SK-N-SH (cell line): ENCODE measurements around the gene PFKP.

Experiments
- EP300 ChIP-seq, 2 experiments: IDR thresholded peaks; 2 replicates each; pipeline versions ENCODE4 v1.4.0 to v1.6.1; 2012; ENCODE audit warnings: borderline replicate concordance in 1 of 2, low read depth in 1 of 2, low read length in 1 of 2
- EZH2phosphoT487 ChIP-seq: fragments of 200-600 bp; sonication (generic); IDR thresholded peaks from 2 replicates; pipeline ENCODE4 v1.6.1; 2017; ENCODE audit warnings: low read depth, mixed run types, mild to moderate bottlenecking, antibody characterized with exemption, moderate library complexity, borderline replicate concordance
- NFIC ChIP-seq: IDR thresholded peaks from 2 replicates; pipeline ENCODE4 v1.4.0; 2012; ENCODE audit warnings: borderline replicate concordance
- POLR2AphosphoS5 ChIP-seq: IDR thresholded peaks from 2 replicates; pipeline ENCODE4 v1.6.1; 2012; ENCODE audit warnings: low read depth, low read length
- RCOR1 ChIP-seq: fragments of 150-350 bp; IDR thresholded peaks from 2 replicates; pipeline ENCODE4 v1.6.1; 2017; ENCODE audit warnings: antibody characterized with exemption, low read length
- TAF1 ChIP-seq: IDR thresholded peaks from 2 replicates; pipeline ENCODE4 v1.6.1; 2012; ENCODE audit warnings: low read depth, mild to moderate bottlenecking, low read length, moderate library complexity, borderline replicate concordance
- TF ChIP-seq, protein P1 (sequence below): fragments of 200-600 bp; sonication (generic); IDR thresholded peaks from 2 replicates; pipeline ENCODE4 v1.6.1; 2017; ENCODE audit warnings: antibody characterized with exemption, mild to moderate bottlenecking, moderate library complexity
- TF ChIP-seq, protein P2 (sequence below): IDR thresholded peaks from 2 replicates; pipeline ENCODE4 v1.4.0; 2012; ENCODE audit warnings: low read depth, borderline replicate concordance
- TF ChIP-seq, protein P3 (sequence below): IDR thresholded peaks from 2 replicates; pipeline ENCODE4 v1.6.1; 2012; ENCODE audit warnings: mild to moderate bottlenecking, low read depth, low read length, moderate library complexity
- TF ChIP-seq, protein P4 (sequence below): fragments of 150-350 bp; IDR thresholded peaks from 2 replicates; pipeline ENCODE4 v1.6.1; 2017; ENCODE audit warnings: antibody characterized with exemption, low read length, low read depth, borderline replicate concordance
- TF ChIP-seq, protein P5 (sequence below): IDR thresholded peaks from 2 replicates; pipeline ENCODE4 v1.4.0; 2012; ENCODE audit warnings: low read depth

DNA sequence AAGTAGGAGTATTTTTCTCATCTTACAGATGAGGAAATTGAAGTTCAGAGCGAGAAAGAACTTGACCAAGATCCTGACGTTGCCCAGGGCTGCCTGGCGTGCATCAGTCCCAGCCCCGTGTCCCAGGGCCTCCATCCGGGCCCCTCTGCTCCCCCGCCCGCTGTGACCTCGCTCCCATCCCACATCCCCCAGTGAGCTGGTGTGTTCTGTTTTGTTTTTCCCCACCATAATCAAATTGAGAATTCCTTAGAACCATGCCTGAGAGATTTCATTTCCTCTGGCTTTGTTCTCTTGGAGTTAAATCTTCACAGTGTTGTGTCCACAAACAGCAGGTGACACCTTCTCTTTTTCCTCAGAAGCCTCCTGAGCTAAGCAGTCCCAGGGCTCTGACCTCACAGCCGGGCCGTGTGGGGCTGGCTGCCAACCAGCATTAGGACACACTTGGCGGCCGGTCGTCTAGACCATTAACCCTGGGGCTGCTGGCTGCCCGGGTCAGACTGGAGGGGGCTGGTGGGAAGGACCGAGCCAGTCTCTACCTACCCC, 44.3 kb downstream of the PFKP start:
- no peak for TF ChIP-seq EZH2phosphoT487
- TF ChIP-seq, protein P1, sequence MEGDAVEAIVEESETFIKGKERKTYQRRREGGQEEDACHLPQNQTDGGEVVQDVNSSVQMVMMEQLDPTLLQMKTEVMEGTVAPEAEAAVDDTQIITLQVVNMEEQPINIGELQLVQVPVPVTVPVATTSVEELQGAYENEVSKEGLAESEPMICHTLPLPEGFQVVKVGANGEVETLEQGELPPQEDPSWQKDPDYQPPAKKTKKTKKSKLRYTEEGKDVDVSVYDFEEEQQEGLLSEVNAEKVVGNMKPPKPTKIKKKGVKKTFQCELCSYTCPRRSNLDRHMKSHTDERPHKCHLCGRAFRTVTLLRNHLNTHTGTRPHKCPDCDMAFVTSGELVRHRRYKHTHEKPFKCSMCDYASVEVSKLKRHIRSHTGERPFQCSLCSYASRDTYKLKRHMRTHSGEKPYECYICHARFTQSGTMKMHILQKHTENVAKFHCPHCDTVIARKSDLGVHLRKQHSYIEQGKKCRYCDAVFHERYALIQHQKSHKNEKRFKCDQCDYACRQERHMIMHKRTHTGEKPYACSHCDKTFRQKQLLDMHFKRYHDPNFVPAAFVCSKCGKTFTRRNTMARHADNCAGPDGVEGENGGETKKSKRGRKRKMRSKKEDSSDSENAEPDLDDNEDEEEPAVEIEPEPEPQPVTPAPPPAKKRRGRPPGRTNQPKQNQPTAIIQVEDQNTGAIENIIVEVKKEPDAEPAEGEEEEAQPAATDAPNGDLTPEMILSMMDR: no peak
- TF ChIP-seq EP300 (IDR thresholded peaks at IDR 0.05; ENCODE audit: borderline replicate concordance in 1 of 2, low read depth in 1 of 2, low read length in 1 of 2): no peak
- TF ChIP-seq, protein P2, sequence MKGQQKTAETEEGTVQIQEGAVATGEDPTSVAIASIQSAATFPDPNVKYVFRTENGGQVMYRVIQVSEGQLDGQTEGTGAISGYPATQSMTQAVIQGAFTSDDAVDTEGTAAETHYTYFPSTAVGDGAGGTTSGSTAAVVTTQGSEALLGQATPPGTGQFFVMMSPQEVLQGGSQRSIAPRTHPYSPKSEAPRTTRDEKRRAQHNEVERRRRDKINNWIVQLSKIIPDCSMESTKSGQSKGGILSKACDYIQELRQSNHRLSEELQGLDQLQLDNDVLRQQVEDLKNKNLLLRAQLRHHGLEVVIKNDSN: no peak
- no peak for TF ChIP-seq RCOR1
- TF ChIP-seq NFIC: no peak
- TF ChIP-seq, protein P3, sequence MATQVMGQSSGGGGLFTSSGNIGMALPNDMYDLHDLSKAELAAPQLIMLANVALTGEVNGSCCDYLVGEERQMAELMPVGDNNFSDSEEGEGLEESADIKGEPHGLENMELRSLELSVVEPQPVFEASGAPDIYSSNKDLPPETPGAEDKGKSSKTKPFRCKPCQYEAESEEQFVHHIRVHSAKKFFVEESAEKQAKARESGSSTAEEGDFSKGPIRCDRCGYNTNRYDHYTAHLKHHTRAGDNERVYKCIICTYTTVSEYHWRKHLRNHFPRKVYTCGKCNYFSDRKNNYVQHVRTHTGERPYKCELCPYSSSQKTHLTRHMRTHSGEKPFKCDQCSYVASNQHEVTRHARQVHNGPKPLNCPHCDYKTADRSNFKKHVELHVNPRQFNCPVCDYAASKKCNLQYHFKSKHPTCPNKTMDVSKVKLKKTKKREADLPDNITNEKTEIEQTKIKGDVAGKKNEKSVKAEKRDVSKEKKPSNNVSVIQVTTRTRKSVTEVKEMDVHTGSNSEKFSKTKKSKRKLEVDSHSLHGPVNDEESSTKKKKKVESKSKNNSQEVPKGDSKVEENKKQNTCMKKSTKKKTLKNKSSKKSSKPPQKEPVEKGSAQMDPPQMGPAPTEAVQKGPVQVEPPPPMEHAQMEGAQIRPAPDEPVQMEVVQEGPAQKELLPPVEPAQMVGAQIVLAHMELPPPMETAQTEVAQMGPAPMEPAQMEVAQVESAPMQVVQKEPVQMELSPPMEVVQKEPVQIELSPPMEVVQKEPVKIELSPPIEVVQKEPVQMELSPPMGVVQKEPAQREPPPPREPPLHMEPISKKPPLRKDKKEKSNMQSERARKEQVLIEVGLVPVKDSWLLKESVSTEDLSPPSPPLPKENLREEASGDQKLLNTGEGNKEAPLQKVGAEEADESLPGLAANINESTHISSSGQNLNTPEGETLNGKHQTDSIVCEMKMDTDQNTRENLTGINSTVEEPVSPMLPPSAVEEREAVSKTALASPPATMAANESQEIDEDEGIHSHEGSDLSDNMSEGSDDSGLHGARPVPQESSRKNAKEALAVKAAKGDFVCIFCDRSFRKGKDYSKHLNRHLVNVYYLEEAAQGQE: no peak
- TF ChIP-seq, protein P4, sequence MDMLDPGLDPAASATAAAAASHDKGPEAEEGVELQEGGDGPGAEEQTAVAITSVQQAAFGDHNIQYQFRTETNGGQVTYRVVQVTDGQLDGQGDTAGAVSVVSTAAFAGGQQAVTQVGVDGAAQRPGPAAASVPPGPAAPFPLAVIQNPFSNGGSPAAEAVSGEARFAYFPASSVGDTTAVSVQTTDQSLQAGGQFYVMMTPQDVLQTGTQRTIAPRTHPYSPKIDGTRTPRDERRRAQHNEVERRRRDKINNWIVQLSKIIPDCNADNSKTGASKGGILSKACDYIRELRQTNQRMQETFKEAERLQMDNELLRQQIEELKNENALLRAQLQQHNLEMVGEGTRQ: no peak
- TF ChIP-seq POLR2AphosphoS5: no peak
- TF ChIP-seq, protein P5, sequence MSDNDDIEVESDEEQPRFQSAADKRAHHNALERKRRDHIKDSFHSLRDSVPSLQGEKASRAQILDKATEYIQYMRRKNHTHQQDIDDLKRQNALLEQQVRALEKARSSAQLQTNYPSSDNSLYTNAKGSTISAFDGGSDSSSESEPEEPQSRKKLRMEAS: no peak
- no peak for TF ChIP-seq TAF1
